NB4 (cell line): ENCODE results near the gene HDGFL2.

Source experiments
- MYC ChIP-seq: IDR thresholded peaks from 2 replicates; pipeline ENCODE4 v1.6.1; 2011; ENCODE audit warnings: low read depth, low read length
- POLR2A ChIP-seq: IDR thresholded peaks from 2 replicates; pipeline ENCODE4 v1.6.1; 2011; ENCODE audit warnings: mild to moderate bottlenecking; ENCODE audit not compliant: insufficient read length; ENCODE audit errors: extremely low read depth
- TF ChIP-seq, protein P1 (sequence below): IDR thresholded peaks from one replicate; pipeline ENCODE4 v1.5.1; 2012; ENCODE audit warnings: low read depth, low read length
- TF ChIP-seq, protein P2 (sequence below): IDR thresholded peaks from 2 replicates; pipeline ENCODE4 v1.6.1; 2011; ENCODE audit warnings: low read depth, low read length

- no peak for TF ChIP-seq POLR2A
- TF ChIP-seq, protein P1, sequence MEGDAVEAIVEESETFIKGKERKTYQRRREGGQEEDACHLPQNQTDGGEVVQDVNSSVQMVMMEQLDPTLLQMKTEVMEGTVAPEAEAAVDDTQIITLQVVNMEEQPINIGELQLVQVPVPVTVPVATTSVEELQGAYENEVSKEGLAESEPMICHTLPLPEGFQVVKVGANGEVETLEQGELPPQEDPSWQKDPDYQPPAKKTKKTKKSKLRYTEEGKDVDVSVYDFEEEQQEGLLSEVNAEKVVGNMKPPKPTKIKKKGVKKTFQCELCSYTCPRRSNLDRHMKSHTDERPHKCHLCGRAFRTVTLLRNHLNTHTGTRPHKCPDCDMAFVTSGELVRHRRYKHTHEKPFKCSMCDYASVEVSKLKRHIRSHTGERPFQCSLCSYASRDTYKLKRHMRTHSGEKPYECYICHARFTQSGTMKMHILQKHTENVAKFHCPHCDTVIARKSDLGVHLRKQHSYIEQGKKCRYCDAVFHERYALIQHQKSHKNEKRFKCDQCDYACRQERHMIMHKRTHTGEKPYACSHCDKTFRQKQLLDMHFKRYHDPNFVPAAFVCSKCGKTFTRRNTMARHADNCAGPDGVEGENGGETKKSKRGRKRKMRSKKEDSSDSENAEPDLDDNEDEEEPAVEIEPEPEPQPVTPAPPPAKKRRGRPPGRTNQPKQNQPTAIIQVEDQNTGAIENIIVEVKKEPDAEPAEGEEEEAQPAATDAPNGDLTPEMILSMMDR: no peak
- TF ChIP-seq, protein P2, sequence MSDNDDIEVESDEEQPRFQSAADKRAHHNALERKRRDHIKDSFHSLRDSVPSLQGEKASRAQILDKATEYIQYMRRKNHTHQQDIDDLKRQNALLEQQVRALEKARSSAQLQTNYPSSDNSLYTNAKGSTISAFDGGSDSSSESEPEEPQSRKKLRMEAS: no peak
- no peak for TF ChIP-seq MYC
Observed at GRCh38 chr19:4431296-4431695, 40.8 kb upstream of the HDGFL2 start.
